CD4-positive, alpha-beta T cell treated with Interleukin-6 for 4 hours (primary cell): ENCODE data around the gene WDR90.

Source experiments
- DNase-seq: peaks from one replicate; pipeline ENCODE4 v3.0.0-alpha.2; 2020; ENCODE audit warnings: mixed read lengths

WDR90 gene

DNA sequence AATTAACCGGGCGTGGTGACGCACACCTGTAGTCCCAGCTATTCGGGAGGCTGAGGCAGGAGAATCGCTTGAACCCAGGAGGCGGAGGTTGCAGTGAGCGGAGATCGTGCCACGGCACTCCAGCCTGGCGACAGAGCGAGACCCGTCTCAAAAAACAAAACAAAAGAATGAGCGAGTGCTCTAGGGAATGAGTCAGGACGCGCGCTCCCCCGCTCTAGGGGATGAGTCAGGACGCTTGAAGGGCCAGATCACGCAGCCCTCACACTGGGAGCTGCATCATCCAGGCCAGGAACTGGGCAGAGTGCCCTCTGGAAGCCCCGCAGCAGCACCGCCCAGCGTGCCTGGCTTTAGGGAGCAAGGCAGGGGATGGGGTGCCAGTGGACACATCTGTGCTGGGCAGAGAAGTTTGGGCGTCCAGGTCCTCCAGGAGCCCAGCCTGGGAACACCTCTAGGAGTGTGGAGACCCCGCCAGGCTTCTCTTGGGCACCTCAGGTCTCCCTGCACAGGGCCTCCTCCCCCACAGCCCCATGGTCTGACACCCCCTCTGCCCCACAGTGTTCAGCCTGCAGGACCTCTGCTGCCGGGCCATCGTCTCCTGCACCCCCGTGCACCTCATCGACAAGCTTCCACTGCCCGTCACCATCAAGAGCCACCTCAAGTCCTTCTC, 22.2 kb upstream of the WDR90 start:
- no peak for DNase-seq

DNA sequence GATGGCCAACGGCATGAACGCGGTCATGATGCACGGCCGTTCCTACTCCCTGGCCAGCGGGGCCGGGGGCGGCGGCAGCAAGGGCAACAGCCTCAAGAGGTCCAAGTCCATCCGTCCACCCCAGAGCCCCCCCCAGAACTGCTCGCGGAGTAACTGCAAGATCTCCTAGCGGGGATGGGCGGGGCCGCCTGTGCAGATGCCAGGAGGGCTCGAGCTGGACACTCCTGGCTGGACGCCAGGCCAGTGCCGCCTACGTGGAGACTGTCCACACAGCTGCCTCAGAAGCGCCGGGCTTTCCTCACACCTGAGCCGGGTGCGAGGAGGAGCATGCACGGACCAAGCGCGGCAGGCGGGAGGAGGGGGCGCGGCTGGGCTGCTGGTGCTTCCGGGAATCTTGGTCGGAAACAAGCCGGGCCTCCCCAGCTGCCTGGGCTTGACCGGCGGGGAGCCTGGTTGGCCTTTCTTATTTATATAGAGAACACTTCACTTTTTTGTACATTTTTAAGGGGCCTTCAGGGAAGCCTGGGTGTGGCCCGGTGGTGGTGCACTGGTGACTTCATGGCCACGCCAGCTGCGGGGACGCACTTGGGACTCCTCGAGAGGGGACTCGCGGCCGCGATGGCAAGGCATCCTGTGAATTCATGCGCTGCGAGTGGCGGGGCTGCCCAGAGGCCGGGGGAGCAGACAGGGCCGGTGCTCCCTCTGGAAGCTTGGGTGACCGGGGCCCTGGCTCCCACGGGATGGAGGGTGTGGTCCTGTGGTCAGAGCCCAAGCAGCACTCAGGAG, 21.5 kb upstream of the WDR90 start:
- DNase-seq: no peak

DNA sequence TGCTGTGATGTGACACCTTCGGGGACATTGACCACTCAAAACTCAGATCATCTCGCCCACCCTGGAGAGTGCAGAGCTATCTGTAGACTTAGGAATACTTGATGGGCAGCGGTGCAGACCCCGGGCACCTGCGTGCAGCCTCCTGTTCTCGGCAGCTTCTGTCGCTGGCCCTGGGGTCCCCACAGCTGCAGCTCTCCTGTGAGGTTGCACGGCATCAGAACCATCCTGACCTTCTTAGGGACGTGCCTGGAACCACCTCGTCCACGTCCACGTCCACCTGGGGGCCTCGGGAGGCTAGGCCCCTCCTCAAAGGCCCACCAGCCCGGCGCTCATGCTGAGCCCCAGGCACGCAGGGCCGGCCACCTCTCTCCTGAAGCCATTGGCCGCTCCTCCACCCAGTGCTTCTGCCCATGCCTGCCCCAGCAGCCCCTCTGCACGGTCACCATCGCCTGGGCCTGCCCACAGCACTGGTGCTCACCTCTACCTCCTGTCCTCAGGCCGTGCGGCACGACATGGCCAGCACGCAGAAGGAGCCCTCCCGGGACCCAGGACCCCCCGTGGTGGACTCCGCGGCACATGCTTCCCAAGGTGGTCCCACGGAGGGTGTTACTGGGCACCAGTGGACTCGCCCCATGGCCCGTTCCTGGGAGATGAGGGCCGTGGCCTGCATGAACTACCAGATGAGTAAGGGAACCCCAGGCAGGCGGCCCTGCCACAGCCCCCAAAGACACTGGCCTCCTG, 20.7 kb upstream of the WDR90 start:
- DNase-seq: no peak

DNA sequence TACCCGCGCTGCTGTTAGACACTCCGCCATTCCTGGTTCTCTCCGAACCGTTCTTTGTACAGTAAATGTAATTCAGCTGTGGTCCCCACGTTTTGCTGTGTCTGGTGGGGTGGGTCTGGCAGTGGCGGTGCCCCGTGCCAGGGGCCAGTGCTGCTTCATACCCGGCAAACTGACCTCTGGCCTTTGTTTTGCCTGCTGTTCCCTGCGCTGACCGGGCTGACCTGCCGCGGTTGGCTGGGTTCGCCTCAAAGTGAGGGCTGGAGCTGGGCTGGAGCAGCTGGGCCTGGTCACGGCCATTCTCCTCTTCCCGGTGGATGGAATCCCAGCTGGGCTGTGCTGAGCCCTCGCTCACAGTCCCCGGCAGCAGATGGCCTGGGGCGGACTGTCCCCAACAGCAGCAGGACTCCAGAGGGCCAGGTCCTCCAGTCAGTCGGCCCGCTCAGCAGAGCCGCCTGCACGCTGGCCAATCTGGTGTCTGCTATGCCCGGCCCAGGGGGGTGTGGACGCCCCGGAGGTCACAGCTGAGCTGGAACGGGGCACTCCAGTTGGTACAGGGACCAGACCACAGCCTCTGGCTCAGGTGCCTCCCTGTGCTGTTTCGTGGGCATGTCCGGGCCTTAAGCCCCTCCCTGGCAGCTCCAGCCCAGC, 19.9 kb upstream of the WDR90 start:
- DNase-seq: no peak

DNA sequence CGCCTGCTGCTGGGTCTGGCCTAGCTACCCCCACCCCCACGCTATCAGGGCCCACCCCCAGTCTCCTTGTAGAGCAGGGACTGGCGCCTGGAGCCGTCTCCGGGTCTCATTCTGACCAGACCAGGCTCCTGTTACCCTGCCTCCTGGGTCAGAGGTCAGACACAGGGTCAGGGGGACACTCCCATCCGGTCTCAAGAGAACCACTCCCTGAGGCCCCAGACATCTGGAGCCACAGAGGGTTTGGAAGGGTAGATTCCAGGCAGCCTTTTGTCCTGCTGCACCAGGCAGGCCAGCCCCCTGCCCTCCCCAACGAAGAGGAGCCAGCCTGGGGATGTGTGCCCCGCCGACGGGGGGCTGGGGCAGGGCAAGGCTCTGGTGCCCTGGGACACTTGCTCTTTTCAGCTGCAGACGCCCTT, 19.3 kb upstream of the WDR90 start:
- no peak for DNase-seq

DNA sequence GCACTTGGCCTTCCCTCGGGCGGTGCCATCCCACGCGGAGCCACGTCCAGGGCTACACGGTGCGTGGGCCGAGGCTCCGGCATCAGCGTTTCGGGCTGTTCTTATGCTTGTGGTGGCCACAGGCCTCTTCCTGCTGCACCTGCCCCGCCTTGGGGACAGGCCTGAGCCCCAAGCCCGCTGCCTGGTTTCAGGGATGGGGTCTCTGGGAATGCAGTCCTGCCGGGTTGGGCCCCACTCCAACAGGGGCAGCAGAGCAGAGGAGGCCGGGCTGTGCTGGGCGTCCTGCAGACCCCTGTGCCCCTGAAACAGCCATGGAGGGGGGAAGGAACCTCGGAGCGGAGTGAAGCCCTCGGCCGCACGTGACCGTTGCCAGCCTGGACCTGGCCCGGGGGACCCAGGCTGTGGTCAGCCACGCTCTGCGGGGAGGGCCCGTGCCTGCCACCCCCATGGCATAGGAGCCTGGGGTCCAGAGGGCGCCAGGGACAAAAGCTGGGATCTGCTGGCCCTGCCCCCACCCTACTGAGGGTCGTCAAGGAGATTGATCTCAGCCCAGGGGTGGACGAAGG, 18.8 kb upstream of the WDR90 start:
- DNase-seq: no peak

DNA sequence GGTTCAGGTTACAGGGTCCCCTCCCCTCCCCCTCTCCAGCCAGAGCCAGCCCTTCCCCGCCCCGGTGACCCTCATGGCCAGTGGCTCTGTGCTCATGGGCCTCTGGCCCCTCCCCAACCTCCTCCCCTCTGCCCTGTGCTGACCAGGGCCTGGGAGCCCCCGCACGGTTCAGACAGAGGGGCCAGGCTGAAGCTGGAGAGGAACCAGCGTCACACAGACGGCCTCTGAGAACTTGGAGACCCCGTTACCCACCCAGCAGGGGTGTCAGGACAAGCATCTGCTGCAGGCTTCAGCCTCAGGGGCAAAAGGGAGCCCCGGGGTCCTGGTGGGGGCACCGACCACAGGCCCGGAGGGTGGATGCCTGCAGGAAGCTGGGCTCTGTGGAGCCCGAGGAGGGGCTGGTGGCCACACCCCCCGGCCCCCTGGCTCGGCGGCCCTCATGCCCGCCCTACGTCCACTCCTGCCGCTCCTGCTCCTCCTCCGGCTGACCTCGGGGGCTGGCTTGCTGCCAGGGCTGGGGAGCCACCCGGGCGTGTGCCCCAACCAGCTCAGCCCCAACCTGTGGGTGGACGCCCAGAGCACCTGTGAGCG, 18.3 kb upstream of the WDR90 start, which contains the start of gene WFIKKN1:
Gene WFIKKN1 (plus strand): TSS at position 171 of the 591 bp plus-strand sequence. CDS start 269 bp downstream, at position 440.
- no peak for DNase-seq

DNA sequence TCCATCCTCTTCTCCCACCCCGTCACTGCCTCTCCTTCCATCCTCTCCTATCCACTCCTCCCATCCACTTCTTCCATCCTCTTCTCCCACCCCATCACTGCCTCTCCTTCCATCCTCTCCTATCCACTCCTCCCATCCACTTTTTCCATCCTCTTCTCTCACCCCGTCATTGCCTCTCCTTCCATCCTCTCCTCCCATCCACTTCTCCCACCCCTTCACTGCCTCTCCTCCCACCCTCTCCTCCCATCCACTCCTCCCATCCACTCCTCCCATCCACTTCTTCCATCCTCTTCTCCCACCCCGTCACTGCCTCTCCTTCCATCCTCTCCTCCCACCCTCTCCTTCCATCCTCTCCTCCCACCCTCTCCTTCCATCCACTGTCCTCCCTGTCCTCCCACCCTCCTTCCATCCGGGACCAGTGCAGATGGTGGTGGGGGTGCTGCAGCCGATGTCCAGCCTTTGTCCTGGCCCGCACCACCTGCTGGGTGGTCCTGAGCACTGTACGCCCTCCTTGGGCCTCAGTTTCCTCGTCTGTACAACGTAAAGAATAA, 17.3 kb upstream of the WDR90 start:
- DNase-seq: no peak

DNA sequence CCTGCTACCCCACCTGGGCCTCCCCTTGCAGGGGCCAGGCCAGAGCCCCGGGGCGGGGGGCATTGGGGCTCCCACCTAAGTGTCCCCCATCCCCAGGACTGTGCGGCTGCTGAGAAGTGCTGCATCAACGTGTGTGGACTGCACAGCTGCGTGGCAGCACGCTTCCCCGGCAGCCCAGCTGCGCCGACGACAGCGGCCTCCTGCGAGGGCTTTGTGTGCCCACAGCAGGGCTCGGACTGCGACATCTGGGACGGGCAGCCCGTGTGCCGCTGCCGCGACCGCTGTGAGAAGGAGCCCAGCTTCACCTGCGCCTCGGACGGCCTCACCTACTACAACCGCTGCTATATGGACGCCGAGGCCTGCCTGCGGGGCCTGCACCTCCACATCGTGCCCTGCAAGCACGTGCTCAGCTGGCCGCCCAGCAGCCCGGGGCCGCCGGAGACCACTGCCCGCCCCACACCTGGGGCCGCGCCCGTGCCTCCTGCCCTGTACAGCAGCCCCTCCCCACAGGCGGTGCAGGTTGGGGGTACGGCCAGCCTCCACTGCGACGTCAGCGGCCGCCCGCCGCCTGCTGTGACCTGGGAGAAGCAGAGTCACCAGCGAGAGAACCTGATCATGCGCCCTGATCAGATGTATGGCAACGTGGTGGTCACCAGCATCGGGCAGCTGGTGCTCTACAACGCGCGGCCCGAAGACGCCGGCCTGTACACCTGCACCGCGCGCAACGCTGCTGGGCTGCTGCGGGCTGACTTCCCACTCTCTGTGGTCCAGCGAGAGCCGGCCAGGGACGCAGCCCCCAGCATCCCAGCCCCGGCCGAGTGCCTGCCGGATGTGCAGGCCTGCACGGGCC, 16.5 kb upstream of the WDR90 start:
- DNase-seq: no peak

DNA sequence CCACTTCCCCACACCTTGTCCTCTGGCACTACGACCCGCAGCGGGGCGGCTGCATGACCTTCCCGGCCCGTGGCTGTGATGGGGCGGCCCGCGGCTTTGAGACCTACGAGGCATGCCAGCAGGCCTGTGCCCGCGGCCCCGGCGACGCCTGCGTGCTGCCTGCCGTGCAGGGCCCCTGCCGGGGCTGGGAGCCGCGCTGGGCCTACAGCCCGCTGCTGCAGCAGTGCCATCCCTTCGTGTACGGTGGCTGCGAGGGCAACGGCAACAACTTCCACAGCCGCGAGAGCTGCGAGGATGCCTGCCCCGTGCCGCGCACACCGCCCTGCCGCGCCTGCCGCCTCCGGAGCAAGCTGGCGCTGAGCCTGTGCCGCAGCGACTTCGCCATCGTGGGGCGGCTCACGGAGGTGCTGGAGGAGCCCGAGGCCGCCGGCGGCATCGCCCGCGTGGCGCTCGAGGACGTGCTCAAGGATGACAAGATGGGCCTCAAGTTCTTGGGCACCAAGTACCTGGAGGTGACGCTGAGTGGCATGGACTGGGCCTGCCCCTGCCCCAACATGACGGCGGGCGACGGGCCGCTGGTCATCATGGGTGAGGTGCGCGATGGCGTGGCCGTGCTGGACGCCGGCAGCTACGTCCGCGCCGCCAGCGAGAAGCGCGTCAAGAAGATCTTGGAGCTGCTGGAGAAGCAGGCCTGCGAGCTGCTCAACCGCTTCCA, 15.7 kb upstream of the WDR90 start:
- DNase-seq: no peak

DNA sequence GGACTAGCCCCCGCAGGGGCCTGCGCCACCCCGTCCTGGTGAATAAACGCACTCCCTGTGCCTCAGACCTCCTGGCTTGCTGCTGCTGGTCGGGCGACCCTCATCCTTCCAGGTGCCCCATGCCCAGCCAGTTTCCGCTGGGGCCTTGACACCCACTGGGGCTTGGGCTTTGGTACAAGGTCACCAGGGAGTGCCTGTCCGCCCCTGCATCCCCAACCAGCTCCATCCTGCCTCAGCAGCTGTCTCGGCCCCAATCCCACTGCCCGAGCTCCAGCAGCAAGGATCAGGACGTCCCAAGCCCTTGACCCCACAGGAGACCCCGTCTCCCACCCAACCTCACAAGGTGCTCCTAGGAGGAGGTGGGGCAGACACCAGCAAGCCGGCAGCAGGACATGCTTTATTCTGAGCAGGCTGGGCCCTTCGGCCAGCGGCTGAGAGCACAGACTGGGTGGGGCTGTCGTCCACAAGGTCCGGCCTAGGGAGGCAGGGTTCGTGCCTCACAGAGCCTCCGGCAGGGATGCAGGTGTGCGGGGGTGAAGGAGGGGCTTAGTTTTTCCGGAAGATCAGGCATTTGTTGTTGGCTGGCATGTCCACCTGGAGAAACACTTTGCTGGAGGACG, 15.0 kb upstream of the WDR90 start:
- DNase-seq: no peak

DNA sequence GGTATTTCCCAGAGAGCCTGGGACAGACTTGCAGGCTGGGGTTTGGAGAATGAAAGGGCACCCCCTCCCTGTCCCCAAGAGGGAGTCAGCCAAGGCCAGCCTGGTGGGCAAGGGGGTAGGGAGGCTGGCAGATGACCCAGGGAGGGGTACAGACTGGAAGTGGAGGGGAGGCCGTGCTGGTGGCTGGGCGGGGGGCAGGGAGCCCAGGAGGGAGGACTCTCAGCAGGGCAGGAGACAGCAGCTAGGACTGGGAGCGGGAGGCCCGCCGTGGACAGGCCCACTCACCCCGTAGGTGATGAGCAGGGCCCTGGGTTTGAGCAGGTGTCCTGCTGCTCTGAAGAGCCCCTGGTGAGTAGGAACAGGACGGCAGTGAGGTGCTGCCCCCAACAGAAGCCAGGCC, 14.2 kb upstream of the WDR90 start:
- no peak for DNase-seq

DNA sequence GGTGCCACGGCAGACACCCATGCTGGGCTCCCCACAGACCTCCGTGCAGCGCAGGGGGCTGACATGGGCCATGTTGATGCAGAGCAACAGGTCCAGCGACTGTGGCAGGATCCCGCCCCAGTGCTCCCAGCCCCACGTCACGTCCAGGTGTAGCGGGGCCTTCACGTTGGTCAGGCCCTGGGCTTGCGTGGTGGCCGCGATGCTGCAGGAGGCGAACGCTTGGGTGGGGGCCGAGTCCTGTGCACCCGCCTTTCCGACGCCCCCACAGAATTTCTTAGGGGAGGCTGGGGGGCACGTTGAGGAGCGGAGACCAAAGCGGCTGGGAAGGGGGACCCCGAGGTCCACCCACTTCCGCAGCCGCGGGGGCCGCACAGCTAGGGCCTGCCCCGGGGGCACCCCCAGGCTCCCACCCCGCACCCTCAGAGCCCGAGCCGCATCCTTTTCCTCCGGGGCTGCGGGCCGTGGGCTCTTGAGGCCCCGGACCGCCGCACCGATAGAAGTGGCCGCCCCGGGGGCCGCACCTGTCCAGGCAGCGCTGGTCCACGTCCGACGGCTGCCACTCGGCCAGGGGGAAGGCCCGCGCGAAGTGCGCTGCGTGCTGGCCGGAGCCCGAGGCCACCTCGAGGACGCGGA, 13.5 kb upstream of the WDR90 start:
- DNase-seq: no peak

DNA sequence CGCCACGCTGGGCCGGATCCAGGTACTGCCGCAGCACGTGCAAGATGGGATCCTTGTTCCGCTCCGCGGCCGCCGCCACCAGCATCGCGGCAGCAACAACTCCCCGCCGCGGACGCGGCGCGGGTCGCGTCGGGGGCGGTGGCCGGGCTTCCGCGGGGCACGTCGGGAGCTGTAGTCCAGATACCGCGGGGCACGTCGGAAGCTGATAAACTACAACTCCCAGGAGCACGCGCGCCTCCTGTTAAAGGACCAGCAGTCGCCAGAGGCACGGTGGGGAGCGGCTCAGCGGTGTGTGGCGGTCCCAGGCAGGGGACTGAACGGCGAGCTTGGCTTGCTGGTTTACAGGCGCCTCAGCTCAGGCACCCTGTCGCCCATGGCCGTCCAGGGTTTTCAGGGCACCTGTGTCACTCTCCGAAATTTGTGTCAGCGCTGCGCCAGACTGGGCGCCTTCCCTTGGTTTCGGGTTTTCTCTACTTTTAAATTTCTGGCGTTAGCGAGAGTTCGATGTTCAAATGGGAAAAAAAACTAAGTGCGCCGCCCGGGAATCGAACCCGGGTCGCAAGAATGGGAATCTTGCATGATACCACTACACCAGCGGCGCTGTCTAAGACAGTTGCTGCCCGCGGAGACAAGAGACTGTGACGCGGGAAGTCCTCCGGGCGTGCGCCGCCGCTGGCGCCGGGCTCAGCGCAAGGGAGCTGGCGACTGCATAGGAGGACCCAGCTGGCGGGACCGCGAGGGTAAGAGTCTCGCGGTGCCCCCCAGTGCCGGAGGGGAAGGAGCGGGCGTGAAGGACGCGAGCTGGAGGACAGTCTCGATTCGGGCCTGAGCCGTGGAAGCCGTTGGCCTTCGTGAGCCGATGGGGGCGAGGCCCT, 12.7 kb upstream of the WDR90 start, which contains the start of gene METTL26:
Gene METTL26 (minus strand): TSS at position 100 of the 875 bp plus-strand sequence. CDS start 15 bp downstream, at position 85.
- DNase-seq: peak; percentile 96

DNA sequence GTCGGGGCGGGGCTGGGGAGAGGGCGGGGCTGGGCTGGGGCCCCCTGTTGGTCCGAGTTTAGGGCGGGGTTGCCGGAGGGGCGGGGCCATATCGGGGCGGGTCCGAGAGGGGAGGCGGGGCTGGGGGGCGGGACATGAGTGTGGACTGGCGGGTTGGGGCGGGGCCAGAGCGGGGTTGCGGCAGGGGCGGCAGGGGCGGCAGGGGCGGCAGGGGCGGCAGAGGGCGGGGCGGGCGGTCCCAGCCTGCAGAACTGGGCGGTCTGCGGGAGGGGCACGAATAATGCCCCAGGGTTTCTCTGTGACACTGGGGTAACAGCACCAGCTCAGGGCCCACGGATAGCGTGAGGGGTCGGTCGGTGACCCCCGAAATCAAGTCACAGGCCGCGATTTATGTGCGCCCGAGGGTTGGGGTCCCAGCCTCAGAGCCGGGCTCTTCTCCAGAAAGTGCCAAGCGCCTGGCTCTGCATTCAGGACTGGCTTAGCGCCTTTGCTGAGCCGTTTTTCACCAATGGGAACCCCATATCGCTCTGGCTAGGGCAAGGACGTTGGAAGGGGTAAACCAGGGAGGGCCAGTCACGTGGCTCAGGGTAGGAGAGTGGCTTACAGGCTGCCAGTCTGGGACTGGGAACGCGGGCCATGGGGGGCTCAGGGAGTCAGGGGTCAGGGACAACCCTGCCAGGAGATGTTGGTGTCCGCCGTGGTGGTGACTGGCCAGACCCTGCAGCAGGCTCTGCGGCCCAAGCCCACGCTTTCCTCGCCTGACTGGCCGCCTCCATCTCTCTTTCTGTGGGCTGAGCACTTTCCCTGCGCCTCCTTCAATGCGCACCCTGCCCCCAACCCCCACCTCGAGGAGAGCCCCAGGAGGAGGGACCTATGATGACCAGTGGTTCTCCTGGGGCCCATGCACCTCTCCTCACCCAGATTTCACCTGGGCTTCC, 11.8 kb upstream of the WDR90 start:
- DNase-seq: peak; percentile 94

DNA sequence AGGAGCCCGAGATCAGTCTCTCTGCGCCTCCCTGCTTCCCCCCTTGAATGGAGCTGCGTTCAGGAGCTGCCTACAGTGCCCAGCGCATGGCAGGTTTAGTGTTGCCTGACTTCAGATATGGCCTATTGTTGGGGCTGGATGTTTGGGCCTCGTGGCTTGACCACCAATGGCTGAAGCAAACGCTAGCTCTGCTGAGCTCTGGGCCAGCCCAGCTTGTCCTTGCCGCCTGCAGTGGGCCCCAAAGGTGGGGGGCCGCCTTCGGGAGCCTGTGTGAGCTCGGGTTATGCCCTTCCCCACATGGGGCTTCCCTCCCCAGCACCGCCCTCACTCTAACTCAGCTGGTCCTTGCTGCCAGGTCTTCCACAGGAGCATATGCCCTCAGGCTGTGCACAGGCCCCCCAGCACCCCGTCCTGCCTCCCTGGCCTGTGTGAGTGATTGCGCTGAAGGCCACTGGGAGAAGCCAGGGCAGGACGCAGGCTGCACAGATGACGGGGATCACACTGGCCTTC, 11.1 kb upstream of the WDR90 start:
- DNase-seq: no peak

DNA sequence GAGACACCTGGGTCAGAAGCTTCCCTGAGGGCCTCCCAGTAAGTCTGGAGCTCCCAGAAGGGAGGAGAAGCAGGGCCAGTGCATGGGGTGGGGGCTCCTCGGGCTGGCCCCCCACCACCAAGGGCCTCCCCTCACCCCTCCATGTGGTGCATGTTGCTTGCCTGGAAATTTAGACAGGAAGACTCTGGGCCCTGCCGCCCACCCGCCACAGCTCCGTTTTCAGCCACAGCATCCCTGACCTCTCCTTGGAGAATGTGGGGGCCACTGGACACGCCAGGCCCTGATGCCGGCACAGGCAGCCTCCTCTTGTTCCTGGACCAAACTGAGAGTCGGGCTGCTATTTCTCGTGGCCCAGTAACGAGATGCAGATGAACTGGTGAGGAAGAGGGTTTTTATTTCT, 10.3 kb upstream of the WDR90 start:
- DNase-seq: no peak
